GM19240 (cell line): ENCODE results near the gene HRH2.
"Not testable (repeated sequence)": the region's sequence is repeated elsewhere in the genome, so short reads cannot be mapped to it uniquely, and the experiment has no call there.

Source experiments
- DNase-seq: peaks from one replicate; pipeline ENCODE4 v3.0.0; 2011; ENCODE audit warnings: low spot score; ENCODE audit not compliant: insufficient read length

HRH2 gene

DNA sequence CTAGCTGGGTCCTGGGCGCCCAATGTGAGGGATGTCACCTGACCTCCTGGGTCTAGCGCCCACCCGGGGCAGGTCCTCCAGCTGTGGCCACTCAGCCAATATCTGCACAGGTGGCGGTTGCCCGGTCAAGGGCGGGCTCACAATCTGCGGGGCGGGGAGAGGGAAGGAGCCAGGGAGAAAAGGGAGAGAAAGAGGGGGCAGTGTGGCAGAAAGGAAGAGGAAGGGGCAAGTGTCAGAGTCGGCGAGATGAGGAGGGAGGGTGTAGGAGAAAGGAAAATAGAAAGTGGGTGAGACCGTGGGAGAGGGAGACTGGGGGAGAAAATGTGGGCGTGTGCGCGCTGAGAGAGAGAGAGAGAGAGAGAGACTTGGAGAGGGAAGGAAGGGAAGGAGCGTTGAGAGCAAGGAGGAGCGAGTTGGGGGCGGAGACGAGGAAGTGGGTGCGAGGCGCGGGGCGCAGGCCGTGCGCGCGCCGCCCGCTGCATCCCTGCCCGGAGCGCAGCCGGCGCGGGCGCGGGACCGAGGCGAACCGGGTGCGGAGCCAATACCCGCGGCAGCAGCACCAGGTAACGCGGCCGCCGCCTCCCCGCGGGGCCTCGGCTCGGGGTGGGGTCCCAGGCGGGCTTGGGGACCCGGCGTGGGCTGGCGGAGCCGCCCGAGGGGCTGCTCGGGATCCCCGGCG is at the start of gene HRH2:
TSS of gene HRH2 (plus strand) at position 479 of the 679 bp plus-strand sequence. CDS start 25,163 bp downstream, outside the sequence.
- DNase-seq: no peak

DNA sequence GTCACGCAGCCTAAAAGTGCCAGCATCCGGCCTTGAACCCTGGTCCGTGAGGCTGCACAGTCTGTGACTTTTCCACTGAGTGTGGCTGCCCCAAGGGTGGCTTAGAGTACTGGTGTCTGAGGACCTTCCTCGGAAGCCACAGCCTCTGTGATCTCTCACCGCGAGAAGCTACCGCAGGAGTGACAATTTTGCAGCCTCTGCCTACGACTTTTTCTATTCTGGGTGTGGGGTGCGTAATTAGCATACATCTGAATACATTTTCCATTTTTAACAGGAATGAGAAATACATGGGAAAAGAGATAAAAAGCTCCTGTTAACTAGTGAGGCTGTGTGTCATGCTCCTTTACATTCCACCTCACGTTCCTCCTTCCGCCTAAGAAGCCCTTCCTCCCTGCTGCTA is 48.3 kb upstream of the HRH2 start:
- DNase-seq: no peak

- DNase-seq: no peak
These were observed 47.5 kb upstream of the HRH2 start for GRCh38 chr5:175610381-175610780.

DNA sequence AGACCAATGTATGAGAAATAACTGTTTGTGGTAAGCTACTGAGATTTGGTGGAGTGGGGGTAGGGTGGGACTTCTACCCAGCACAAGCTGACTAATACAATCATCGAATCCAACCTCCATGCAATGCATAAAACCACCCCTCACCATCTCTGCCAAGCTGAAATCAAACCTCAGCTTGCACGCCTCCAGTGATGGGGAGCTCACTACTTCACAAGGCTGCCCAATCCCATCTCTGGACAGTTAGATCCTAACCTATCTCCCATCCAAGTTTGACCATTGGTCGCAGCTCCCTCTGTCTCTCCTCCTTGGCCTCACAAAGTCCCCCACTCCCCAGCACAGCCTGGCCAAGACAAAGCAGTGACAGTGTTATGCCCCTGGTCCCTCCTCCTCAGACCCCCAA is 47.0 kb upstream of the HRH2 start:
- no peak for DNase-seq

DNA sequence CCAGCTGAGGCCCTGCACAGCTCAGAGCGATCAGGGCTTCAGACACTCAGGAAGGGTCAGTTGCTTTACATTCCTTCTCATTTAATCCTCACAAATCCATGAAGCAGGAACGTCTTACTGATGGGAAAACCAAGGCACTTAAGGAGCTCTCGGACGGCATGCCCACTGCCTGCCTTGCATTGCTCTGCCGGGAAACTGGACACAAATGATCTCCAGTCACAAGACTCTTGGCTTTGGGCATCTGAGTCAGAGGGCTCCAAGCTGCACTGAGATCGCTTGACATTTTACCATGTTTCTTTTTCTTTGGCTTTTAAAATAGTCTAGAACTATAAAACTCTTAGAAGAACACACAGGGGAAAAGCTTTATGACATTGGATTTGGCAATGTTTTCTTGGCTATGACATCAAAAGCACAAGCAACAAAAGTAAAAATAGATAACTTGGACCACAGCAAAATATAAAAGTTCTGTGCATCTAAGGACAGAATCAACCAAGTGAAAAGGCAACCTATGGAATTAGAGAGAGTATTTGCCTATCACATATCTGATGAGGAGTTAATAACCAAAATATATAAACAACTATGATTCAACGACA is 43.6 kb upstream of the HRH2 start:
- no peak for DNase-seq

GRCh38 chr5:175614861-175615260 is 43.0 kb upstream of the HRH2 start:
- no peak for DNase-seq

GRCh38 chr5:175616083-175616482 is 41.8 kb upstream of the HRH2 start:
- no peak for DNase-seq

DNA sequence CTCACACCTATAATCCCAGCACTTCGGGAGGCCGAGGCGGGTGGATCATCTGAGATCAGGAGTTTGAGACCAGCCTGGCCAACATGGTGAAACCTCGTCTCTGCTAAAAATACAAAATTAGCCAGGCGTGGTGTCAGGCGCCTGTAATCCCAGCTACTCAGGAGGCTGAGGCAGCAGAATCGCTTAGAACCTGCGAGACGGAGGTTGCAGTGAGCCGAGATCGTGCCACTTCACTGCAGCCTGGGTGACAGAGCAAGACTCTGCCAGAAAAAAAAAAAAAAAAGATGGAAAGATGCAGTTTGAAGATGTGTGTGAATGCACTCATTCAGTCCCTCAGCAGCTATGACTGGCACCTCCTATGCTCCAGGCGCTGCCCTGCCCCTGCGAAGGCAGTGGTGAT is 41.3 kb upstream of the HRH2 start:
- DNase-seq: not testable (repeated sequence)

DNA sequence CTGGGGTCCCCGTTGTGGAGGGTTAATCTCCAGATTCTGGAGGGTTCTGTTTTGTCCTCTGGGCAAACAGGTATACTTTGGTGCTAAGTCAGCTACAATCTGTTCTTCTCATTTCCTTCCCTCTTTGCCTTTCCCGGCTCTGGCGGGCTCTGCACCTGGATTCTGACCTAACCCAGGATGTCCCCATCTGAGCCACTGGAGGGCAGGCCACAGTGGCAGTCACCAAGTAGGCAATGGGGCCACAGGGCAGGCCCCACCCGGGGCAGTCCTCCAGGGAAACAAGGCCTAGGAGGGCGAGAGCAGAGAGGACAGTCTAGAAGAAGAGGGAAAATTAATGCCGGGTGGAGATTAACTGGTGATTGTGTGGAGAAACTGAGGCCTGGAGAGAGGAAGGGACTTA is 40.4 kb upstream of the HRH2 start:
- DNase-seq: no peak

- no peak for DNase-seq
These were observed 37.3 kb upstream of the HRH2 start for GRCh38 chr5:175620527-175620926.

- DNase-seq: no peak
These were observed 35.9 kb upstream of the HRH2 start for GRCh38 chr5:175621971-175622370.

GRCh38 chr5:175623088-175623487 is 34.8 kb upstream of the HRH2 start:
- DNase-seq: no peak

DNA sequence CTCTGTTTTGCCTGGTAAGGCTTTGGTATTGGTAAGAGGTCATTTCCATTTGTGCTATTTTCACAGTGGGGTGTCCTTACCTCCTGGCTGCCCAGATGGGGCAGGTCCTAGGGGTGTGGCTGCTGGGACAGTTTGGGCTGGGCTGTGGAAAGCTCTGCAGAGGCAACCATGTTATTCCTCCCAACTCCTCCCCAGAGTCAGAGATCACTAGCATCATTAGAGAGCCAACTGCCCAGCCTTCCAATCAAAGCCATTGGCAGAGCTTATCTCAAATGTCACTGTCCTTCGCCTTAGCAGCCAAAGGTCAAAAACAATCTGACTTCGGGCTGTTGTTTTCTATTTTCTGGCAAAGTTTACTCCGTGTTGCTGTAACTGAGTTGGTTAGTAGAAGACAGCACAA is 33.6 kb upstream of the HRH2 start:
- no peak for DNase-seq

DNA sequence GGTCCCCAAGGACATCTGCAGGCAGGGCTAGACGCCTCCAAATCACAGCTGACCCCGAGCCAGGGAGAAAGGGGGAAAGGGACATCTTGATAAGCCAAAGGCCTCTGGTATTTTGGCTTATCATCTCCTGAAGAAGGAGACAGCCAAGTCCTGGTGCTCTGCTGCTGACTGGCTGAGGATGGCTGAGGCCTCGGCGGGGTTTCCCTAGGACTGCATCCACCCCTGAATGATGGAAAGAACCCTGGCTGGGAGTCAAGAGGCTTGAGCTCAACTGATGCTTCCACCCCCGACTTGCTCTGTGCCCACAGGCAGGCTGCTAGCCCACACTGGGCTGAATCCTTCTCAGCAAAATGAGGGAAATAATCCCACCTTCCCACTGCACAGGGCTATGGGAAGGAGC is 30.9 kb upstream of the HRH2 start:
- DNase-seq: no peak

DNA sequence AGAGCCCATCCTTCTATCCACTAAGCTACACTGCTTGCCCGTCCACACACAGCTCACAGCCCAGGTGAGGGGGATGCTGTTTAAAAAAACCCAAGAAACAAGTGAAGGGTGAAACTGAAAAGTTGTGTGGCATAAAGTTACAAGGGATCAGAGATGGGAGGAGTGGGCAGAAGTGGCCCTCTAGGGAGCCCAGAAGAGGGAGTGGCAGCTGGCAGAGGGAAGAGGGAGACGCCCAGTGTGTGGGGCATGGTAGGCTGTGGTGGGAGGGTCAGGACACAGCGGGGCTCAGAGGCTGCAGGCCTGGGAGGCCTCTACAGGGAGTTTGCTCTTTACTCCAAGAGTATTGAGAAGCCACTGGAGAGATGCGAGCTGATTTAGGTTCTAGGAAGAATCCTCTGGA is 30.1 kb upstream of the HRH2 start:
- no peak for DNase-seq

- DNase-seq: no peak
These were observed 29.2 kb upstream of the HRH2 start for GRCh38 chr5:175628668-175629067.

DNA sequence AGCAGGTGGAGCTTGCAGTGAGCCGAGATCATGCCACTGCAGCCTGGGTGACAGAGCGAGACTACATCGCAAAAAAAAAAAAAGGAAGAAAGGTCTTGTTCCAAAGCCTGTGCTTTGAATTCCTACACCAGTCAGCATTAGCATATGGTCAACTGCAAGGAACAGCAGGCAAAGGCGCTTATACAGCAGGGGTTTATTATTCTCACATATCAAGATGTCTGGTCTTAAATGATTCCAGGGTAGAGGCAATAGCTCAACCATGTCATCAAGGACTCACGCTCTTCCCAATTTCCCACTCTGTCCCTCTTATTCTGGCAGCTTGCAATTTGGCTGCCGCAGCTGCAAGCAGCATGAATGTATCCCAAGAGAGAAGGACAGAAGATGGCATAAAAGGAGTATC is 28.6 kb upstream of the HRH2 start:
- DNase-seq: no peak

DNA sequence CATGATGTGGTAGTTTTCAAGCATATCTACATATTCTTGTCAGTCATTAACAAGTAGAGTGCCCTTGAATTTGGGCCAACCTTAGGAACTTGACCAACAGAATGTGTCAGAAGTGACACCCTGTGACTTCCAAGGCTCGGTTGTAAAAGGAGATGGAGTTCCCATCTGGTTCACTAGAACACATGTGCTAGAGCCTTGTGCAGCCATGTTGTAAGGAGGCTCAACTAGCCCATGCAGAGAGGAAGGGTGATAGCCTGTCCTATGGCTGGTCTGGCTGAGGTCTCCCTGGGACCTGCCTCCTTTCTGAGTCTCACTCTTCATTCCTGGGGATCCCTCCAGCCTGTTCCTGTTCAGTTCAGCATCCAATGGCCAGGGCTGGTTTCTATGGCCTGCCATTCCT is 28.1 kb upstream of the HRH2 start:
- no peak for DNase-seq

- no peak for DNase-seq
These were observed 21.9 kb upstream of the HRH2 start for GRCh38 chr5:175635854-175636584.

DNA sequence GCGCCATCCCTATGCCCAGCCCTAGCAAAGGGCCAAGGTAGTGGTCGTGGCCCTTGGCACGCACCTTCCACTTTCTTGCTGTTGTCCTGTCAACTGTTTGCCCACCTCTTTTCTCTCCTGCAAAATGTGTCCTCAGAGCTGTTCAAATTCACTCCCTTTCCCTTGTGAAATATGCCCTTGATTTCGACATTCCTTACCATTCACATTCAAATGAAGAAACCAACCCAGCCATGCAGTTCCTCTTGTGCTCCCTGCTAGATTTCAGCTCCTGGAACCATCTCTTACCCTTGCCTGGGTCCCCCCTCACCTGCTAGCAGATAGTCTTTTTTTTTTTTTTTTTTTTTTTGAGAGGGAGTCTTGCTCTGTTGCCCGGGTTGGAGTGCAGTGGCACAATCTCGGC is 19.6 kb upstream of the HRH2 start:
- DNase-seq: no peak

DNA sequence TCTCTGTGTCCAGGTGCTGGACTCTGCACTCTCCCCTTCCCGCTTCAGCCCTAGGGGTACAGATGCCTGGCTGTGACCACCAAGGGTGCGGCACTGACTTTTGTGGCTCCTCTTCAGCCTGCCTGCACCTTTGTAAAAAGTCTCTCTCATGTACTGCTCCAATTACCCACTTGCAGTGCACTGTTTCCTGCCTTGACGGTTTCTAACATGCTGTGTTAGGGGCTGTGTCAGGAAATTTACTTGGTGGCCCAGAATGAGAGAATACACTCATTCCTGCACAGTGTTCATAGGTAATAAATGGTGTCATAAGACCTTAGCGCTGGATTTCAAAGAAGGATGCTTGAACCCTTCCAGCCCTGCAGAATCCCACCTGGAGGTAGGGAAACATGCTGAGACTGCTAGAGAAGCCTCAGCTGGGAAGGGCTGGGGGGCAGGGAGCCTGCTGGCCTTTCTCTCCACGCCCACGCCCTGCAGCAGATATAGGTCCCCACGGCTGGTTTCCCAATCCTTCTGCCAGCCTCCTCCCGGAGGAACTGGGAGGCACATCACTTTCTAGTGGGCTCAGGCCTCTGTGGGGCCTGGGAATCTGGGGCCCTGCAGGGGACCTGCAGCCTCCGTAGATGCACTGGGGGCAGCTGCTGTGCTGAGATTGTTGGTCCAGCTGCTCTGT is 17.6 kb upstream of the HRH2 start:
- DNase-seq: no peak

DNA sequence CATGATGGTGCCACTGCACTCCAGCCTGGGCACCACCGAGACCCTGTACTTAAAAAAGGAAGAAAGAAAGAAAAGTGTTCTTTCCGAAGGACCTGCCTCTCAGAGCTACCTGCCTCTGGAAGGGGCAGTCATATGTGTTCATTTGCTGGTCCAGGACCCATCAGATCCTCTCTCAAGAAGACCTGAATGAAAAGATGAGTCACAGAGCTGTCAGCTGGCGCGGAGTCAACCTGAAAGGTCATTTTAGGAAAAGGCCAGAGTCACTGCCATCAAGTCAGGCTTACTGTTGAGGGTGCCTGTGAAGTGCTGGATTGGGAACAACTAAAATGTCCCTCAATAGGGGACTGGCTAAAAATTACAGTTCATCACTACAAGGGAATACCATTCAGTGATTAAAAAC is 14.9 kb upstream of the HRH2 start:
- no peak for DNase-seq
